Stromal cell of bone marrow (primary cell): ENCODE measurements around the gene GALNT9.
"Not testable (repeated sequence)": the region's sequence is repeated elsewhere in the genome, so short reads cannot be mapped to it uniquely, and the experiment has no call there.

ENCODE experiments used
- DNase-seq: peaks from one replicate; pipeline ENCODE4 v3.0.0-alpha.2; 2012; ENCODE audit warnings: low read depth

GALNT9 gene

GRCh38 chr12:132264086-132265010 lies 65.0 kb downstream of the GALNT9 start:
- no peak for DNase-seq

- no peak for DNase-seq
Observed at GRCh38 chr12:132263451-132264049, 65.8 kb downstream of the GALNT9 start.

- no peak for DNase-seq
Observed at GRCh38 chr12:132263061-132263360, 66.4 kb downstream of the GALNT9 start.

- no peak for DNase-seq
Observed at GRCh38 chr12:132262256-132263060, 66.9 kb downstream of the GALNT9 start.

- no peak for DNase-seq
Observed at GRCh38 chr12:132261328-132262138, 67.9 kb downstream of the GALNT9 start.

- DNase-seq: no peak
Observed at GRCh38 chr12:132260721-132261120, 68.7 kb downstream of the GALNT9 start.

- DNase-seq: no peak
Observed at GRCh38 chr12:132259872-132260695, 69.3 kb downstream of the GALNT9 start.

- no peak for DNase-seq
Observed at GRCh38 chr12:132259364-132259871, 70.0 kb downstream of the GALNT9 start.

GRCh38 chr12:132258543-132258942 lies 70.8 kb downstream of the GALNT9 start:
- DNase-seq: no peak

GRCh38 chr12:132257955-132258490 lies 71.4 kb downstream of the GALNT9 start:
- no peak for DNase-seq

- no peak for DNase-seq
Observed at GRCh38 chr12:132257206-132257954, 72.0 kb downstream of the GALNT9 start.

GRCh38 chr12:132256646-132257045 lies 72.7 kb downstream of the GALNT9 start:
- no peak for DNase-seq

- DNase-seq: no peak
Observed at GRCh38 chr12:132255642-132256041, 73.7 kb downstream of the GALNT9 start.

- DNase-seq: no peak
Observed at GRCh38 chr12:132253698-132254480, 75.5 kb downstream of the GALNT9 start.

GRCh38 chr12:132252981-132253380 lies 76.4 kb downstream of the GALNT9 start:
- DNase-seq: not testable (repeated sequence)

GRCh38 chr12:132251741-132252490 lies 77.5 kb downstream of the GALNT9 start:
- no peak for DNase-seq

- DNase-seq: no peak
Observed at GRCh38 chr12:132251310-132251709, 78.1 kb downstream of the GALNT9 start.

- DNase-seq: no peak
Observed at GRCh38 chr12:132250707-132251106, 78.7 kb downstream of the GALNT9 start.
